ENCODE data around the gene BCL2L15.
"Not testable (repeated sequence)": the region's sequence is repeated elsewhere in the genome, so short reads cannot be mapped to it uniquely, and the experiment has no call there.

The BCL2L15 gene

DNA sequence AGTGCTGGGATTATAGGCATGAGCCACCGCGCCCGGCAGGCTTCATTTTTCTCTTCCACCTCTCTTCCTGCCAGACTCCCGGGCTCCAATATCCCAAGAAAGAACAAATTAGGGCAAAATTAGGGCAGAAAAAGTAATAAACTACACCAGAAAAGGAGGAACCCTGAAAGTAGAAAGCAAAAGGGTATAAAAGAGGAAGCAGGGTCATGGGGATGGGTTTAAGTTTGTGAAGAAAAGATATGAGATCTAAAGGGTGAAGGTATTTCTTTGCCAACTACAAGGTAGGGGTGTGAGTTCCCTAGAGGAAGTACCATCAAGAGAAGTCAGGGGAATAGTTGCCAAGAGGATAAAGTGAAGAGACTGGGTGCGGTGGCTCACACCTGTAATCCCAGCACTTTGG lies 25.7 kb downstream of the BCL2L15 start:
- peak overlapping the region; percentile 59 for H3K9ac ChIP-seq (ENCODE audit: low read depth, low read length)
- H3K9me3 ChIP-seq (replicated peaks; ENCODE audit: low read length), result no peaks in the 10 kb centered on the region
- H3K27me3 ChIP-seq (ENCODE audit: control insufficient read depth, insufficient read depth, low read length), result no peaks in the 10 kb centered on the region
- H3K36me3 ChIP-seq (ENCODE audit: insufficient read depth, low read length), result no peaks in the 10 kb centered on the region
- no peak overlapping the region for H3K4me3 ChIP-seq (ENCODE audit: low read length)
- H3K4me2 ChIP-seq (ENCODE audit: low read length), result no peak overlapping the region
- H3K4me1 ChIP-seq (ENCODE audit: control insufficient read depth, insufficient read depth, low read length), result peaks cover 26% of the 10 kb centered on the region

DNA sequence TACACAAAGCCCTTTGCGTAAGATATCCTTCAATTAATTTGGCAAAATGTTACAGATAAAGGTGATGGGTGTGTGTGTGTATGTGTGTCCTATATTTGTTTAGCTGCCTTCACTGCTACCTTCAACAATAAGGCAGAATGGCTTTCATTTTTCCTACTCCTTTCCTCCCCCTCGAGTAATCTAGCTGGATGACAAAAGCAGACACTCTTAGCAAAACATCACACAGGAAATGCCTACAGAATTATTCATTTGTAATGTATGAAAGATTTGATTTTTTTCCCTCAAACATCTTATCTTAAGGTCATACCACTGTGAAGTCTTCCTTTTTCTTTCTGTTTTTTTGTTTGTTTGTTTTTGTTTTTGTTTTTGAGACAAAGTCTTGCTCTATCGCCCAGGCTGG lies 26.5 kb downstream of the BCL2L15 start:
- H3K36me3 ChIP-seq (ENCODE audit: insufficient read depth, low read length), result no peaks in the 10 kb centered on the region
- no peaks in the 10 kb centered on the region for H3K9me3 ChIP-seq (replicated peaks; ENCODE audit: low read length)
- H3K4me3 ChIP-seq (ENCODE audit: low read length), result peak overlapping the region; percentile 37
- peaks cover 33% of the 10 kb centered on the region for H3K4me1 ChIP-seq (ENCODE audit: control insufficient read depth, insufficient read depth, low read length)
- H3K4me2 ChIP-seq (ENCODE audit: low read length), result peak overlapping the region; percentile 74
- no peaks in the 10 kb centered on the region for H3K27me3 ChIP-seq (ENCODE audit: control insufficient read depth, insufficient read depth, low read length)
- H3K9ac ChIP-seq (ENCODE audit: low read depth, low read length), result peak overlapping the region; percentile 76

DNA sequence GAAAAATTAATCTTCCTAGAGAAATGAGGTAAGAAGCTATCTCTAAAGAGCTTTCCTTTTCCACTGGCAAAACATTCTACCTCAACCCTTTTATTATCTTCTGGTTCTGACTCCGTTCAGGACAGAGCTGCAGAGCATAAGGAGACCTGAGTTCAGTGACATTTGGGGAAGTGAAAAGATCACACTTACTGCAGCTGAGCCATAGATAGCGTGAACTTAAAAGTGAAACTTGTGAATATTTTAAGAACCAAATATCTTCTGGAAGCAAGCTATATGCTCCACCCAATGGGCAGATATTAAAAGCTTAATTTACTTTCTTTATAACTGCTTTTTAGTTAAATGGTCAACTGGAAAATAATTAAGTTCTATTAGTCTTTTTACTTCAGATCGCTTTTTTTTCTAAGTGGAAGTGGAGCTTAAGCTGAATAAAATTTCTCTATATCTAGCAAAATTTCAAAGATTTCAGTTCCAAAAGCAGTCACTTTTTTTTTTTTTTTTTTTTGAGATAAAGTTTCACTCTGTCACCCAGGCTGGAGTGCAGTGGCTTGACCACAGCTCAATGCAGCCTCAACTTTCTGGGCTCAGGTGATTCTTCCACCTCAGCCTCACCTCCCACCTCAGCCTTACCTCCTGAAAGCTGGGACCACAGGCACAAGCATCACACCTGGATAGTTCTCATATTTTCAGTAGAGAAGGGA lies 27.8 kb downstream of the BCL2L15 start:
- Histone ChIP-seq H3K27me3 (ENCODE audit: control insufficient read depth, insufficient read depth, low read length) (no peaks in the 10 kb centered on the region), H3K4me3 (ENCODE audit: low read length) (no peak overlapping the region), H3K36me3 (ENCODE audit: insufficient read depth, low read length) (no peaks in the 10 kb centered on the region), H3K9me3 (replicated peaks; ENCODE audit: low read length) (no peaks in the 10 kb centered on the region), H3K4me2 (ENCODE audit: low read length) (peak overlapping the region; percentile 11), H3K9ac (ENCODE audit: low read depth, low read length) (no peak overlapping the region), H3K4me1 (ENCODE audit: control insufficient read depth, insufficient read depth, low read length) (peaks cover 34% of the 10 kb centered on the region)

DNA sequence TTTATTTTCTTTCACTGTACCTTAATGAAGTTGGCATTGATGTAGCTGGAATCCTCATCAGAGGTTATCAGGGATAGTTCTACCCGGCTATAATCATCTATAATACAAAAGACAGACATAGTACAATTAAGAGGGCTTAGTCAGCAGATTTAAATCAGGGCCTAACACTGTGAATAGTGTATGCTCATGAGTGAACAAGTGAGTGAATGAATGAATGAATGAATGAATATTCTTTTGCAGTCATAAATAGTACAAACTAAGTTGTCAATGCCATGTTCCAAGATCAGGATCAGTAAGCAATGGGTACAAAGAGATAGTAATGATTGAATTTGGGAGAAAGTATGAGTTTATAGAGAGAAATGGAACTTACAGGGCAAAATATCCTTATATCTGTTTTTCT lies 28.4 kb downstream of the BCL2L15 start:
- Histone ChIP-seq H3K4me3 (ENCODE audit: low read length) (no peak overlapping the region), H3K4me2 (ENCODE audit: low read length) (no peak overlapping the region), H3K9me3 (replicated peaks; ENCODE audit: low read length) (no peaks in the 10 kb centered on the region), H3K36me3 (ENCODE audit: insufficient read depth, low read length) (no peaks in the 10 kb centered on the region), H3K27me3 (ENCODE audit: control insufficient read depth, insufficient read depth, low read length) (no peaks in the 10 kb centered on the region), H3K9ac (ENCODE audit: low read depth, low read length) (no peak overlapping the region), H3K4me1 (ENCODE audit: control insufficient read depth, insufficient read depth, low read length) (peaks cover 34% of the 10 kb centered on the region)

DNA sequence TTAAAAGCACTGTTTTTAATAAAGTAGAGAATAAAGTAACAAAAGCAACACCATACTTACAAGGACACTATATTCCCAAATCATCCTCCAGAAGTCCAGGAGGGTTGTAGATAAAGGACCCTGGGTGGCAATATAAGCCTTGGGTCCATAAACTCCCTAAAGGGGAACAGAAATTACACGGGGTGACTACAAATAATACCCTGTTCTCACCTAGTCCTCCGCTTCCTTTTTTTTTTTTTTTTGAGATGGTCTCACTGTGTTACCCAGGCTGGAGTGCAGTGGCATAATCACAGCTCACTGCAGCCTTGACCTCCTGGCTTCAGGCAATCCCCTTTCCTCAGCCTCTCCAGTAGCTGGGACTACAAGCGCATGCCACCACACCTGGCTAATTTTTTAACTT lies 29.0 kb downstream of the BCL2L15 start:
- Histone ChIP-seq H3K36me3 (ENCODE audit: insufficient read depth, low read length) (no peaks in the 10 kb centered on the region), H3K9ac (ENCODE audit: low read depth, low read length) (no peak overlapping the region), H3K27me3 (ENCODE audit: control insufficient read depth, insufficient read depth, low read length) (no peaks in the 10 kb centered on the region), H3K4me1 (ENCODE audit: control insufficient read depth, insufficient read depth, low read length) (peaks cover 34% of the 10 kb centered on the region), H3K4me2 (ENCODE audit: low read length) (no peak overlapping the region), H3K4me3 (ENCODE audit: low read length) (no peak overlapping the region), H3K9me3 (replicated peaks; ENCODE audit: low read length) (no peaks in the 10 kb centered on the region)

DNA sequence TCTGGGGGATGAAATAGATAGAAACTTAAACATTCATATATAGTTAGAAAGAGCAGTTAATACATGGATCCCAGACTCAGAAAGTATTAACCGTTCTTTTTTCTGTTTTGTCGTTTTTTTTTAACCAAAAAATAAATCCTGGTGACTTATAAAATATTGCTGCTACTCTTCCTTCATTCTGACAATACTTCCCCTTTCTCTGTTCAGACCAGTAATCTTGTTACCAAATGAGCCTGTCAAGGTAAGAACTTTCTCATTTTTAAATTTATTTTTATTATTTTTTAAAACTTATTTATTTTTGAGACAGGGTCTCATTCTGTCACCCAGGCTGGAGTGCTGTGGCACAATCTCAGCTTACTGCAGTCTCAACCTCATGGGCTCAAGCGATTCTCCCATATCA lies 29.6 kb downstream of the BCL2L15 start:
- no peaks in the 10 kb centered on the region for H3K9me3 ChIP-seq (replicated peaks; ENCODE audit: low read length)
- H3K4me2 ChIP-seq (ENCODE audit: low read length), result no peak overlapping the region
- H3K4me3 ChIP-seq (ENCODE audit: low read length), result no peak overlapping the region
- no peaks in the 10 kb centered on the region for H3K27me3 ChIP-seq (ENCODE audit: control insufficient read depth, insufficient read depth, low read length)
- H3K36me3 ChIP-seq (ENCODE audit: insufficient read depth, low read length), result no peaks in the 10 kb centered on the region
- peaks cover 34% of the 10 kb centered on the region for H3K4me1 ChIP-seq (ENCODE audit: control insufficient read depth, insufficient read depth, low read length)
- H3K9ac ChIP-seq (ENCODE audit: low read depth, low read length), result no peak overlapping the region

DNA sequence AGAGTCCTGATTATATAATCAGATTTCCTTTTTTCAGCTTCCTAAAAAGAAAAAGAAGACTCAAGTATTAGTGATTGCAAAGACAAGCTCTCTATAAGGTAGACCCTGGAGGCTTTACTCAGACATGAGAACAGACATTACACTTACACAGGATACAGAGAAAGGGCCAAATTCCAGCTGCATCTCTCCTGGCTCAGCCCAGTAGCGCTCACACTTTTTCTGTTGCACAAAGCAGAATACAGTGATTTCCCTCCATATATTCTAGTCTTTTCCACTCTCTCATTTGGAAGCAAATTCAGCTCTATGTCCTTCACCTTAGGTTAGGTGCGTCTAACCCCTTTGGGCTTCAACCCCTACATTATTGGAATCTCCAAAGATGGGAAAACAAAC lies 31.0 kb downstream of the BCL2L15 start:
- H3K9ac ChIP-seq (ENCODE audit: low read depth, low read length), result no peak overlapping the region
- peaks cover 30% of the 10 kb centered on the region for H3K4me1 ChIP-seq (ENCODE audit: control insufficient read depth, insufficient read depth, low read length)
- H3K27me3 ChIP-seq (ENCODE audit: control insufficient read depth, insufficient read depth, low read length), result no peaks in the 10 kb centered on the region
- H3K9me3 ChIP-seq (replicated peaks; ENCODE audit: low read length), result no peaks in the 10 kb centered on the region
- H3K4me3 ChIP-seq (ENCODE audit: low read length), result no peak overlapping the region
- H3K4me2 ChIP-seq (ENCODE audit: low read length), result no peak overlapping the region
- H3K36me3 ChIP-seq (ENCODE audit: insufficient read depth, low read length), result no peaks in the 10 kb centered on the region

DNA sequence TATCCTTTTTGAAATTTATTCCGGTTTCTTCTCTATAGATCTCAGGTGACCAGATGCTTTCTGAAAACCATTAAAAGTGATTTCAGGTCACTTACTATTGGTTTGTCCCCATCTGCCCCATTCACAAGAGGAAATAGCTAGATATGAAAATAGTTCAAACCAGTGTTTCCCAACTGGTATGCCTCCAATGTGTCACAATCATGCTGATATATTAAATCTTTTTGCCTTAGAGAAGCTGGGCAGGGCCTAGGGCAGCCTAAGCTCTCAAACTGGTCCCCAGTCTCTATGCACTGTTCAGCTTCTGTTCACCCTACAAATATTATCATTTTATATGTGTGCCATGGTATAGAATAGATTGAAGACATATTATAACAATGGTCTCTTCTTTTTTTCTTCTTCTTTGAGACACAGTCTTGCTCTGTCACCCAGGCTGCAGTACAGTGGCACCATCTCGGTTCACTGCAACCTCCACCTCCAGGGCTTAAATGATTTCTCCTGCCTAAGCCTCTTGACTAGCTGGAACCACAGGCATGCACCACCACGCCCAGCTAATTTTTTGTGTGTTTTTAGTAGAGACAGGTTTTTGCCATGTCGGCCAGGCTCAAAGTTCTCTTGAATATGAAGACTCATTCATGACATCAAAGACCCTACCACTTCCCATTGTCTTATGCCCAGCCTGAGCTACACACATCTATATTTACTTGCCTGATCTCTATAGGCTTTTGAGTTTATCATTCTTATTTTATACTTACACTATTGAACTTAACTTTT lies 31.6 kb downstream of the BCL2L15 start:
- no peaks in the 10 kb centered on the region for H3K27me3 ChIP-seq (ENCODE audit: control insufficient read depth, insufficient read depth, low read length)
- no peak overlapping the region for H3K4me3 ChIP-seq (ENCODE audit: low read length)
- no peak overlapping the region for H3K9ac ChIP-seq (ENCODE audit: low read depth, low read length)
- H3K36me3 ChIP-seq (ENCODE audit: insufficient read depth, low read length), result no peaks in the 10 kb centered on the region
- peaks cover 26% of the 10 kb centered on the region for H3K4me1 ChIP-seq (ENCODE audit: control insufficient read depth, insufficient read depth, low read length)
- H3K9me3 ChIP-seq (replicated peaks; ENCODE audit: low read length), result no peaks in the 10 kb centered on the region
- H3K4me2 ChIP-seq (ENCODE audit: low read length), result no peak overlapping the region

DNA sequence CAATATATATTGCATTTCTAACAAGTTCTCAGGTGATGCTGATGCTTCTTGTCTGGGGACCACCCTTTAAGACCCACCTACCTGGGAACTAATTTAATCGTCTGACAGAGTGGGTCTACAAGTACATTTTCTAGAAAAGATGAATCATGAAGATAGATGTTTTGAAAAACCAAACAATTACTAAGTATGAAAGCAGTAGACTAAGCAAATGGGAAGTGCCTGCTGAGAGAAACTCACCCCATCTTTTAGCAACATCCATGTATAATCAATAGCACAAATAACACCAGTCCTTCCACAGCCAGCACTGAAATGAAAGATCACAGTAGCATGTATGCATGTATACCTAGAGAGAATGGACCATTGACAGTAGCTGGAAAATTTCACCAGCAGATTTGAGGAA lies 33.1 kb downstream of the BCL2L15 start:
- H3K4me2 ChIP-seq (ENCODE audit: low read length), result no peak overlapping the region
- H3K4me1 ChIP-seq (ENCODE audit: control insufficient read depth, insufficient read depth, low read length), result peaks cover 11% of the 10 kb centered on the region
- H3K27me3 ChIP-seq (ENCODE audit: control insufficient read depth, insufficient read depth, low read length), result no peaks in the 10 kb centered on the region
- H3K4me3 ChIP-seq (ENCODE audit: low read length), result no peak overlapping the region
- no peaks in the 10 kb centered on the region for H3K9me3 ChIP-seq (replicated peaks; ENCODE audit: low read length)
- H3K9ac ChIP-seq (ENCODE audit: low read depth, low read length), result no peak overlapping the region
- H3K36me3 ChIP-seq (ENCODE audit: insufficient read depth, low read length), result no peaks in the 10 kb centered on the region

DNA sequence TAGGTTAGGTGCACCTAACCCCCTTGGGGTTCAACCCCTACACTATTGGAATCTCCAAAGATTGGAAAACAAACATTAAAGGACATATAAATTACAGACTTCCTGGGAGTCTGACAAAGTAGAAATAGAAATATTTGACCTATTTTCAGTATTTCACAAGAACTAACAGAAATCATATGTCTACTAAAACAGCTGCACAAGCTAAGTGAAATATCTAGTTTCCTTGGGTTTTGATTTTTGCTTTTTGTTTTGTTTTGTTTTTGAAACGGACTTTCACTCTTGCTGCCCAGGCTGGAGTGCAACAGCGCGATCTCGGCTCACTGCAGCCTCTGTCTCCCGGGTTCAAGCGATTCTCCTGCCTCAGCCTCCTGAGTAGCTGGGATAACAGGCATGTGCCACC lies 34.7 kb downstream of the BCL2L15 start:
- not testable (repeated sequence) for H3K27me3 ChIP-seq (ENCODE audit: control insufficient read depth, insufficient read depth, low read length); H3K4me1 ChIP-seq (ENCODE audit: control insufficient read depth, insufficient read depth, low read length); H3K4me3 ChIP-seq (ENCODE audit: low read length); H3K9me3 ChIP-seq (replicated peaks; ENCODE audit: low read length); H3K4me2 ChIP-seq (ENCODE audit: low read length); H3K36me3 ChIP-seq (ENCODE audit: insufficient read depth, low read length); H3K9ac ChIP-seq (ENCODE audit: low read depth, low read length)

DNA sequence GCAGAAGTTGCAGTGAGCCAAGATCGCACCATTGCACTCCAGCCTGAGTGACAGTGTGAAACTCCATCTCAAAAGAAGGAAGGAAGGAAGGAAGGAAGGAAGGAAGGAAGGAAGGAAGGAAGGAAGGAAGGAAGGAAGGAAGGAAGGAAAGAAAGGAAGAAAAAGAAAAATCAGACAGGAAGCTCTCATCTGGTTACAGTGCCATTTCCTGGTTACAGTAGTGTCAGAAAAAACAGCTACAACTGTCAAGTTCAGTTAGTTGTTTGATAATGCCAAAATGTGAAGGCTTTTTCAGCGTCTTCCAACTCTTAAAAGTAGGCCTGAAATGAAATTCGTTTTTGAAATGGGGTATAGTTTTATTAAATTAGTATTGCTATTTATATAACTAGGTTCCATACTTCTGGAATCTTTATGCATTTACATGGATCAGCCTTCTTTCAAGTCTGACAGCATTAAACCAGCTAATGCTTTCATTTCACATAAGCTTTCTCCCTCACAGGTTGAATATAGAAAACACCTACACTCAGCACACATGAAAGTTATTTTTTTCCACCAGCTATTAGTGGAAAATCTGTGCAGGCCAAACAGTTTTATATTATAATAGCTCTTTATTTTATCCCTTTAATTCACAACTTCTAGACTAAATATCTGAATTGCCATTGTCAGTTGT lies 37.1 kb downstream of the BCL2L15 start:
- H3K9me3 ChIP-seq (replicated peaks; ENCODE audit: low read length), result no peaks in the 10 kb centered on the region
- H3K4me1 ChIP-seq (ENCODE audit: control insufficient read depth, insufficient read depth, low read length), result no peaks in the 10 kb centered on the region
- no peaks in the 10 kb centered on the region for H3K36me3 ChIP-seq (ENCODE audit: insufficient read depth, low read length)

More for the DNA sequence above, 37.1 kb downstream of the BCL2L15 start:
- H3K9ac ChIP-seq (ENCODE audit: low read depth, low read length), result no peak overlapping the region
- H3K4me3 ChIP-seq (ENCODE audit: low read length), result no peak overlapping the region
- no peaks in the 10 kb centered on the region for H3K27me3 ChIP-seq (ENCODE audit: control insufficient read depth, insufficient read depth, low read length)
- no peak overlapping the region for H3K4me2 ChIP-seq (ENCODE audit: low read length)
